HG03103 (cell line): ENCODE measurements around the gene MAPRE3.
"Not testable (repeated sequence)": the region's sequence is repeated elsewhere in the genome, so short reads cannot be mapped to it uniquely, and the experiment has no call there.

ENCODE experiments used
- ATAC-seq: cut with Tn5 transposase; IDR thresholded peaks from one replicate; pipeline ENCODE4 v1.9.1; 2021; ENCODE audit warnings: low read depth; ENCODE audit not compliant: unreplicated experiment

Gene MAPRE3

DNA sequence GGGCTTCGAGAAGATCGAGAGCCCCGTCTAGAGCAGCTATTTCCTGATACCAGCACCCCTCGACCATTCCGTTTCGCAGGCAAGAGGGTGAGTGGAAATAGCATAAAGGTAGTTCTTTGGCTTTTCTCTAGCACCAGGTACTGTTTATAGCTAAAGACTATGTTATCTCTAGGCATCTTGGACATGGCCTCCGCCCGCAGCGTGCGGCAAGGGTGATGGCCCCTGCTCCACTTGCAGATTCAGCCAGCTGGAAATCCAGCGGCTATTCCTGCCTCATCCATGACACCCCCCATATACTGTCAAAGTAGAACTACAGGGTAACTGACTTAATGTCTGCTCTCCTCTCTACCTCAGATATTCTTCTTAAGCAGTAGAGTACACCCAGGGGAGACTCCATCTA, 84.3 kb downstream of the MAPRE3 start:
- ATAC-seq: no peak

DNA sequence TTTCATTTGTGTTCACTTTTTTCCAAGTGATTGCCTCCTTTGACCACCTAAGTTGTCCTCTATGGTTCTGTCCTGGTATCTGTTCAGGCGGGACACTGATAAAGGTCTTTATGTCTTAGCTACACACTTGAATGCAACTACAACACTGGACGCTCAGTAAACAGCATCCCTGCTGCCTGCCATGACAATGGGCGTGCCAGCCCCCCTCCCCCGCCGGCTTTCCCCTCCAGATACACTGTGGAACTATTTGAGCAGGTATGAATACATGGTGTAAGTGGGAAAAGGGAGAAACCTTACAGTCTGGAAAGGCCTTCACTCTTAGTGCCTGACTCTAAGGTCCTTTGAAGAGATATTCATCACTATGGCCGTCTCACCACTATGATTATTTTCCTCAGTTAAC, 86.7 kb downstream of the MAPRE3 start:
- no peak for ATAC-seq

DNA sequence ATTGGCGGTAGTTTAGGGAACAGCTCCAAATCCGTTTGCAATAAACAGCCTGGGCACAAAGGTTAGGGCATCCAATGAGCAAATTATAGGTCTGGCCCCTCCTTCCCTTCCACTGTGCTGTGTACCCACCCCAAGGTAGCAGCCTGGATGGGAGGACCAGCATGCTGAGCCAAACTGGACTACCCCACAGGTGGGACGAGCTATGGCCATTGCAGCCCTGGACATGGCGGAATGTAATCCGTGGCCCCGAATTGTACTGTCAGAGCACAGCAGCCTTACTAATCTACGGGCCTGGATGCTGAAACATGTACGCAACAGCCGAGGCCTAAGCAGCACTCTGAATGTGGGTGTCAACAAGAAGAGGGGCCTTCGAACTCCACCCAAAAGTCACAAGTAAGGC, 87.8 kb downstream of the MAPRE3 start:
- no peak for ATAC-seq

DNA sequence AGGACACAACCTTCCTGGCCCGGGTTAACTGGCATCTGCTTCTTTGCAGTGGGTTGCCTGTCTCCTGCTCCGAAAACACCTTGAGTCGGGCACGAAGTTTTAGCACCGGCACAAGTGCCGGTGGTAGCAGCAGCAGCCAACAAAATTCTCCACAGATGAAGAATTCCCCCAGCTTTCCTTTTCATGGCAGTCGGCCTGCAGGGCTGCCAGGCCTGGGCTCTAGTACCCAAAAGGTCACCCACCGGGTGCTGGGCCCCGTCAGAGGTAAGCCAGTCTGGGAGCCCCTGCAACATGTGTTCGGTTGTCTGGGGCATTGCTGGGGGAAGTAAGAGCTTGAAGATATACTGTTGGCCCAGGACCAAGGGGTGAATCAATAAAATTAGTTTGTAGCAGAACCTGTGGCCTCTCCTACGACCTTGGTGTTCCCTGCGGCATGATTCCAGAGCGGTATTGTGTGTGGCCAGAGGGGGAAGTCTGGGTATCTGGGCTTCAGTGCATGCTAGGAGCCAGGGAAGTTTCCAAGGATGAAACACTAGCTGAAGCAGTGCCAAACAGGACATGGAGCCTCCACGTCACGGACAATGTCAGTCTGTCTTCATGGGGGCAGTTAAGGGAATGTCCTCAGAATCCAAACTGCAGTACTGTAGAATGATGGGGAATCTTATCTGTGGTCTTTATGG, 88.8 kb downstream of the MAPRE3 start:
- no peak for ATAC-seq

DNA sequence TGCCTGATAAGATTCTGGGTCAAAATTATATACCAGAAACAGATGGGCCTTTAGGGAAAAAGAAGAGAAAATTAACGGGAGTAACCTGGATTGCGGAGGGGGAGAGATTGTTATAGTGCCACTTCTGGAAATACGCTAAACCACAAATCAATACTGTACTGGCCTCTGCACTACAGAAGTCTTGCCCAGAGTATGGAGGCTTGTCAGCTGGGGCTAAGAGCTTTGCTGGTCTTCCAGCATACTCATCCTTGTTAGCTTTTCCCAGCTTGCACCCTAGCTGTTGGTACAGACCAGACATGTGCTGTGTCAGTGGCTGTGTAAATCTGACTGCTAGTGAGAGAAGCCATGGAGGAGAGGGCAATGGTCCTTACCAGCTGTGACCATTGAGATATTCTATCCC, 89.9 kb downstream of the MAPRE3 start:
- no peak for ATAC-seq

DNA sequence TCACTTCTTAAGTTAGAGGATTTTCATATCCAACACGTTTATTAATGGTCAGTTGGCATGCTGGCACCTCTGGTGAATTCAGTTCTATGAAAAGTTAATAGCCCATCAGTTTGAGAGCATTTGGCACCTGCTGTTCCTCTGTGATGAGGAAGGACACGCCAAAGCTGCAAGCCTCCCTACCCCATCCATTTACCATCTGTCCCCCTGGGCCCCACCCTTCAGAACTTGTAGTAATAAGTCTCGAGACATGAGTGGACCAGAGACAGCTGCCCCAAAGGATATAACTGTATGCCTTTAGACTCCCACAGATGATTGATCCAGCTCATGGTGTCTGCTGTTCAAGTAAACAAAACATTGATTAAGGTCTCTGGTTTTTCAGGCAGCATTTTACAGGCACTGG, 94.7 kb downstream of the MAPRE3 start:
- ATAC-seq: no peak

DNA sequence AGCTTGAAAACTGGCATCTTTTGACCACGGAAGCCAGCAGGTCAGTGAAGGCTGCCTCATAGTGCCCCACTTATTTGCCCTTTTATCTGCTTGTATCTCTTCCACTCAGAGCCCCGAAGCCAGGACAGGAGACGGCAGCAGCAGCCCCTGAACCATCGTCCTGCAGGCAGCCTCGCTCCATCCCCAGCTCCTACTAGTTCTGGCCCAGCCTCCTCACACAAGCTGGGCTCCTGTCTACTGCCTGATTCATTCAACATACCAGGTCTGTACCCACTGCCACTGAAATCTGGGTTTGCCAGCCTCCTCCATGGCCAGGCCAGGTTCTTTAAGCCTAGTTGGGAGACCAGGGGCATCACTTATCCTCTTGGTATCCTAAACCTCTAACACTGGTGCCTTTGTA, 96.9 kb downstream of the MAPRE3 start:
- ATAC-seq: no peak

DNA sequence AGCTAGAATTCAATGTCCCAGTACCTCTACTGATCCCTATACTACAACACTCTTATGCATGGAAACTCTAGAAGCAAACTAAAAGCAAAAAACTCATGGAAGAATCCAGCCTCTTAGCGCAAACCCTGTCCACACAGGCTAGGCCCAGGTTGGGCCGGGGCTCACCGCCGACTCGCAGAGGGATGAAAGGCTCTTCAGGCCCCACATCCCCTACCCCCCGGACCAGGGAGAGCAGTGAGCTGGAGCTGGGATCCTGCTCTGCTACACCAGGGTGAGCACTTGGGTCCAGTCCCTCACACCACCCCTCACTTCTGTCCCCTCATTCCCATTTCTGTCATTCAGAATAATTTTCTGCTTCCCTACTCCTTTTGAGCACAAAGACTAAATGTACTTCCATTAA, 99.0 kb downstream of the MAPRE3 start:
- ATAC-seq: no peak

DNA sequence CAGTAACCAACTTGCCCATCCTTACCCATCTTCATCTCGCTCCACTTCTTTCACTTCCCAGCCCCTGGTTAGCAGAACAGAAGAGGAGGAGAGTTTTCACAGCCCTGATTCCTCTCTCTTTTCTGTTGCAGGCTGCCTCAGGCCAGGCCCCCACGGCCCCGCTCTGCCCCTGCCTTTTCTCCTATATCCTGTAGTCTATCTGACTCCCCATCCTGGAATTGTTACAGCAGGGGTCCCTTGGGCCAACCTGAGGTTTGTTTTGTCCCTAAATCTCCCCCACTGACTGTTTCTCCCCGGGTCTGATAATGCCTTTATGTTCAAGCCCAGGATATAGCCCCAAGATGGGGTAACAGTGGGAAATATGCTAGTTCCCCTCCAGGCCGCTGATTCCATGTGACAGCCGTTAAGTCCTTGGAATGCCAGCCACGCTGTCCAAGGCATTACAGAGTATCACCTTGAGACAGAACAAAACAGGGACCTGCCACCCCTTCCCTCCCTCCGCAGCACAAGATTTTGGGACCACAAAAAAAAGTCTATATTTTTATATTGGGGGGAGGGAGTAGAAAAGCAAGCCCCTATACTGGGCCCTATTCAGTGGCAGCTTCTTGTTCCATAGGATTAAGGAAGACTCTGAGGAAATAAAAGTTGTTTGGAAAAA, 99.7 kb downstream of the MAPRE3 start:
- no peak for ATAC-seq

DNA sequence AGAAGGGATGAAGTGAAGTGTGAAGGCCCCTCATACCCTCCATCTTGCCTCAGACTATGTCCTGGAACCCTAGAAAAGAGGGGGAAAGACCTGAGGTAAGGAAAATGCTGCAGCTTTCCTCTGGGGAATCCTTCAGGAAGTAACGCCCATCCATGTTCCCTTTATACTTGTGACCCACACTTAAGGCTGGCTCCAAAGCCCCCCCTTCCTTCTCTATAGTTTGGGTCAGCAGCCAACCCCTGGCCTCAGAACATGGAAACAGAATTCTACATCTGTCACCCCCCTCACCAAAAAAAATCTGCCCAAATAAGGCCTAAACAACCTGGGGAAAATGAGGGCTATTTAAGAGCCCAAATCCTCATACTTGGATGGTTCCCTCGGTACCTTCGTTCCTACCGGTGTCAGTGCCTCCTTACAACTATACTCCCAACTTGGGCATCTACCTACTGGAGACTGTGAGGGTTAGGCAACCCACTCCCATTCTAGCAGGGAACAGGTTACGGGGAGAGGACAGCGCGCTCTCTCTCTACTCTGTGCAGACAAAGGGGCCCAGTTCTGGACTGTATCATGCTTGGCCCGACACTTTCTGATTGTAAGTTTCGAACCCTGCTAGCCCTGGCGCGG, 100.3 kb downstream of the MAPRE3 start:
- ATAC-seq: no peak

DNA sequence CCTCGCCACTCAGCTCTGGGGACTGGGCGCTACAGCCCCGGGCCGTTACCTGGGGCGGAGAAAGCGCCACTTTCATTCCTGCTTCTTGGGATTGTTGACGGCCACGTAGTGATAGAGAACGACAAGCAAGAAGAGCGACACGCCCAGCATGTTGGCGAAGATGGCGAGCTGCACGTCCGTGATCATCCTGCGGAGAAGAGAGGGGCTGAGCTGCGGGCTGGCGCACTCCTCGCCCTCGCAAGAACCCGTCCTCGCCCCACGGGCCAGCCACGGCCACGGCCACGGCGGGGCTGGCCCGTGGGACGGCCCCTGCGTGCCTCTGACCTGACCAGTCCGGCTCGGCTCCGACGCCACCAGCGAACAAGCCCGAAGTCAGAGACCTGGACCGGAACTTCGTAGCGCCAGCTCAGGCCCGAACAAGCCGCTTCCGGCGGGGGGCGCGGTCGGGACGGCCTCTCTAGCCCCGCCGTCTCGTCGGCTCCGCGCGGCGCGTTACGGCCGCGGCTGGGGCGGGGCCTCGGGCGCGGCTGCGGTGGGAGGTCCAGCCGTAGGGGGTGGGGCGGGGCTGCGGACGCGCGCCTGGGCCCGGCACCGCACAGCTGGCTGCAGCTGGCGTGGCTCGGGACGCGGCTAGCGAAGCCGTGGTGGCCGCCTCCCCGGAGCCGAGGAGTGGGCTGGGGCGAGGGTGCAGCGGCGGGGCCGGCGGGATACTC, 101.0 kb downstream of the MAPRE3 start, which contains the start of gene OST4:
Gene OST4, minus strand, starts transcription at position 378 of the 713 bp plus-strand sequence.
- ATAC-seq: peak; percentile 83

DNA sequence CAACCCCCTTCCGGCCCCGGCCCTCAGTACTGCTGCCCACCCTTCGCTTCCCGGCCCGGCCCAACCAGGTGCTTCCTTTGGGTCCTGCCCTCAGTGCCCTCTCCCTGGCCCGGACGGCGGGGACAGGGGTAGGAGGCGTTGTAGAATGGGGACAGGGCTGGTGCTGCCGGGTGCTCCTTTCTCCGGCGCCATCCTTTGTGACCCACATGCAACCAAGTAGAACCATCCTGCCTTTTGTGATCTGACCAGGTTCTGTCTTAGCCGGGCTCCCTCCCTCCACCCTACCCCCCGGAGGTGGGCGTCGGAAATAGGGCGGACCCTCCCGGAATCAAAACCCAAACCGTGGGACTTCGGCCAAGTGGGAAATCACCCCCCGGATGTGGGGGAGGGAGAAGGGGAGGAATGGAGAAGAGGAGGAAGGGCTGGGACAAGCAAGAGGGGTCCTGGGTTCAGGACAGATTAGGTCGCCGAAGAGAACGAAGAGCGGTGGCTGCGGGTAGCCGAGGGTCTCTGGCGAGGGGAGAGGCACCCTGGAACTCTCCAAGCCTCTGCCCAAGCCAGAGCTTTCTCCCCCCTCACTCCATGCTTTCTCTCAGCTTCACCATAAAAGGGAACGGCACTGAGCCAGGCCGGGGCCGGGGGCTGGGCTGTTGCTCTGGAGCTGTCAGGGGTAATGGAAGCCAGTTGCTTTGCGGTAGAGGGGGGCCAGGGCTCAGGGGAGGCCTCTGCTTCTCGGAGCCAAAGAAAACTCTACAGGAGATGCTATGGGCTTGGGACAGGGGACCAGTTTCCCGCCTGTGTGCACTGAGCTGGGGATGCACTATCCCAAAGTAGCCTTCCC, 101.8 kb downstream of the MAPRE3 start:
- ATAC-seq: no peak

DNA sequence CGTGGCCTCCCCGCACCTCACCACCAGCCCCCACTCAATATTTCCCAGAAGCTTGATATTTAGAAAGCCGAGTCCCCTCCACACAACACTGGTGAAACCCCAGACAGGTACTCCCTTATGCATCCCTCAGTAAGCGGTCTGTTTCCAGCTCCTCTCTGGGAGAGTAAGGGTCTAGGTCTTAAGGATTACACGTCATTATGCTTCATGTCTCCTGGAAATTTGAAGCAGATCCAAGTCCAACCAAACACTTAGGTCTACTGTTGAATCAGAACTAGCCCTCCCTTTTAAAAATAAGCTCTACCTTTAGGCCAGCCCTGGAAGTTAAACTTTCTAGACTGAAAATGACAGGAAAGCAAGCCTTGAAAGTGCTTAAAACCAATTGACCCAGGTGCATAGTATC, 102.5 kb downstream of the MAPRE3 start:
- ATAC-seq: no peak

DNA sequence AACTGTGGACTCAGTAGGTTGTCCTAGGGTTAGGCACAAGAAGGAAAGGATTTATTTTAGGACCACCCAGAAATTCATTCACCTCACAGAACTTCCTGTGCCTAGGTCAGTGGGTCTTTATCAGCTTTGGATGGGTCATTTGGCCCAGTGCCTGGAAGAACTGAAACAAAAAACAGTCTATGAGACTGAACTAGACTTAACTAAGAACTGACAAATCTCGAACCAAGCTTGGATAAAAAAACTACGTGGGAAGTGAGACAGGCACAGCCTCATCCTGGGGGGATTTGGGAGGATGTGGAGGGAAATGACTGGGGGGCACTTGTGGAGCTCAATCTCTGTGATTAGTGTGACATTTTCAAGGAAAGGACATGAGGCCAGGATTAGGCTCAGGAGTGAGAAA, 103.3 kb downstream of the MAPRE3 start:
- ATAC-seq: no peak

DNA sequence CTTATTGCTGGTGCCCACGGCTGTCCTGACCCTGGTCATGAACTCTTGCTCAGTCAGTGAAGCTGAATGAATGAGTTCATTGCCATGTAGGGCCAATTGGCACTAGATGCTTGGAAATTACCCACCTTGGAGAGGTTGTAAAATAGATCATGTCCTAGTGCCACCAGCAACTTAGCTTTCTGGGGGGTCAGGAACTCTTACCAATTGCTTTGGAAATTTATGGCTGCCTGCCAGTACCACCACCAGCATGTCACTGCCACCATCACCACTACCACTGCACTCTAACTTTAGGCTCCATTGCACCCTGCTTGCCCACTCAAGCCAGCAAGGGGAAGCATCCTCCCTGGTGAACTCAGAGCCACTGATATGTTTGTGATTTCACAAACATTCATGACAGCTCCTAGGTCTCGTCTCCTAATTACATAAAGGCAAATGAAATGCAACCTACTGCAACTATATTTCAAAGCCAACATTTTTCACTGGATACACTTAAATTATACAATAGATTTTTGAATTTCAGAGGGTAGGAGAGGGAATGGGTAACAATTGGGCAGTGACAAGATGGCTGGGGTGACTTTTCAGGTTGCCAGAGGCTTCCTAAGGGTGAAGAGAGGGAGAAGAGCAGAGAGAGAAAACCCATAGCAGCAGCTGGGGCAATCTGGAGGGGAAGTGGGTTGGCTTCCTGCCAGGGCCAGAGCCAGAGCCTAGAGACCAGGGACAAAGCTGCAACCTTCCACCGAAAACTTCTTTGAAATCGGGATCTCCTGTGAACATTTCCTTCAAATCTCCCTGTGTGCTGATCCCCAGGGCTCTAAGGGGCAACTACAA, 104.5 kb downstream of the MAPRE3 start:
- ATAC-seq: no peak

DNA sequence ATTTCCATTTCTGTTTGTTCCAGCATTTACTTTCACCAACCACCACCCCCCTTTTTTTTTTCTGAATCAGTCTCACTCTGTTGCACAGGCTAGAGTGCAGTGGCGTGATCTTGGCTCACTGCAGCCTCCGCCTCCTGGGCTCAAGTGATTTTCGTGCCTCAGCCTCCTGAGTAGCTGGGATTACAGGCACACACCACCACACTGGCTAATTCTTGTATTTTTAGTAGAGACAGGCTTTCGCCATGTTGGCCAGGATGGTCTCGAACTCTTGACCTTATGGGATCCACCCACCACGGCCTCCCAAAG, 105.1 kb downstream of the MAPRE3 start:
- ATAC-seq: not testable (repeated sequence)

DNA sequence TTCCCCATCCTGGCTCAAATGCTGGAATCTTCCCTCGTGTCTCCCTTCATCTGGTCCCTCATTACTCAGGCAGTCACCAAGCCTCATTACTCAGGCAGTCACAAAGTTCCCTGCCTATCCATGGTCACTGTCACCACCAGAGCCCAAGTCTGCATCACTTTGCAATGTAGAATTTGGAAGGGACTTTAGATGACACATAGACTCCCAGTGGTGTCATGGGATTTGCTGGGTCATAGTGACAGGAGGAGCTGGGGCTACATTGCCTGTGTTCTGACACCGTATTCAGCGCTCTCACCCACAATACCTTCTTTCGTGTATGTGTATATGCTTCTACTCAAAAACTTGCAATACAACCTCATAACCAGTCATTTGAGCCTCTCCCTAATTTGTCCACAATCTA, 105.9 kb downstream of the MAPRE3 start:
- ATAC-seq: no peak
